NB4 (cell line): ENCODE measurements around the gene NCAPH2.

ENCODE experiments used
- DNase-seq: peaks from one replicate; pipeline ENCODE4 v3.0.0; 2010; ENCODE audit warnings: low read depth
- H3K4me3 ChIP-seq: one replicate; pipeline ENCODE4 v1.5.1; 2011; ENCODE audit warnings: mild to moderate bottlenecking, low read depth, low read length, moderate library complexity
- MAX ChIP-seq: IDR thresholded peaks from 2 replicates; pipeline ENCODE4 v1.6.1; 2011; ENCODE audit warnings: low read depth, low read length
- MYC ChIP-seq: IDR thresholded peaks from 2 replicates; pipeline ENCODE4 v1.6.1; 2011; ENCODE audit warnings: low read depth, low read length
- POLR2A ChIP-seq: IDR thresholded peaks from 2 replicates; pipeline ENCODE4 v1.6.1; 2011; ENCODE audit warnings: mild to moderate bottlenecking; ENCODE audit not compliant: insufficient read length; ENCODE audit errors: extremely low read depth
- TF ChIP-seq, protein P1 (sequence below): IDR thresholded peaks from one replicate; pipeline ENCODE4 v1.5.1; 2012; ENCODE audit warnings: low read depth, low read length

Gene NCAPH2

DNA sequence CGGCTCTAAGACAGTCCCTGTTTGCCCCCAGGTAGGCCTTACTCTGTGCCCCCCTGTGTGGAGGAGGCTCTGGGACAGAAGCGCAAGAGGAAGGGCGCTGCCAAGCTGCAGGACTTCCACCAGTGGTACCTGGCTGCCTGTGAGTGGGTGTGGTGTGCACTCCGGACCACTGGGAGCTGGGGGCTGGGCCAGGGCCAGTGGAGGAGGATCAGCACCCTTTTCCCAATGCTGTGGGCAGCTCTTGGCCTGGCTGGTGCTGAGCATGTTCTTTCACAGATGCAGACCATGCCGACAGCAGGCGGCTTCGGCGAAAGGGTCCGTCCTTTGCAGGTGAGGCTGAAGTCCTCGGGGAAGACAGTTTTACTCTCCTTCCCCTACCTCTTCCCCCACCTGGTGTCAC is 13.7 kb downstream of the NCAPH2 start:
- DNase-seq = no peak
- TF ChIP-seq POLR2A (no peak), MYC (no peak), MAX (no peak)
- TF ChIP-seq, protein P1, sequence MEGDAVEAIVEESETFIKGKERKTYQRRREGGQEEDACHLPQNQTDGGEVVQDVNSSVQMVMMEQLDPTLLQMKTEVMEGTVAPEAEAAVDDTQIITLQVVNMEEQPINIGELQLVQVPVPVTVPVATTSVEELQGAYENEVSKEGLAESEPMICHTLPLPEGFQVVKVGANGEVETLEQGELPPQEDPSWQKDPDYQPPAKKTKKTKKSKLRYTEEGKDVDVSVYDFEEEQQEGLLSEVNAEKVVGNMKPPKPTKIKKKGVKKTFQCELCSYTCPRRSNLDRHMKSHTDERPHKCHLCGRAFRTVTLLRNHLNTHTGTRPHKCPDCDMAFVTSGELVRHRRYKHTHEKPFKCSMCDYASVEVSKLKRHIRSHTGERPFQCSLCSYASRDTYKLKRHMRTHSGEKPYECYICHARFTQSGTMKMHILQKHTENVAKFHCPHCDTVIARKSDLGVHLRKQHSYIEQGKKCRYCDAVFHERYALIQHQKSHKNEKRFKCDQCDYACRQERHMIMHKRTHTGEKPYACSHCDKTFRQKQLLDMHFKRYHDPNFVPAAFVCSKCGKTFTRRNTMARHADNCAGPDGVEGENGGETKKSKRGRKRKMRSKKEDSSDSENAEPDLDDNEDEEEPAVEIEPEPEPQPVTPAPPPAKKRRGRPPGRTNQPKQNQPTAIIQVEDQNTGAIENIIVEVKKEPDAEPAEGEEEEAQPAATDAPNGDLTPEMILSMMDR = no peak
- H3K4me3 ChIP-seq = no peak overlapping the region

GRCh38 chr22:50522208-50522805 is 14.3 kb downstream of the NCAPH2 start:
- TF ChIP-seq, protein P1 = no peak
- TF ChIP-seq POLR2A (no peak), MYC (no peak), MAX (no peak)
- no peak for DNase-seq
- no peak overlapping the region for H3K4me3 ChIP-seq

- no peak for TF ChIP-seq MYC
- TF ChIP-seq MAX = no peak
- TF ChIP-seq, protein P1 = no peak
- TF ChIP-seq POLR2A = no peak
- no peak for DNase-seq
- no peak overlapping the region for H3K4me3 ChIP-seq
Observed at GRCh38 chr22:50522806-50523438, 14.9 kb downstream of the NCAPH2 start.

- no peak overlapping the region for H3K4me3 ChIP-seq
- no peak for DNase-seq
- TF ChIP-seq MYC = no peak
Observed at GRCh38 chr22:50523458-50523805, 15.4 kb downstream of the NCAPH2 start.

- TF ChIP-seq POLR2A (no peak), MAX (no peak), MYC (no peak)
- TF ChIP-seq, protein P1 = no peak
- peak overlapping the region; percentile 74 for H3K4me3 ChIP-seq
- DNase-seq = no peak
Observed at GRCh38 chr22:50523806-50524675, 16.0 kb downstream of the NCAPH2 start.

DNA sequence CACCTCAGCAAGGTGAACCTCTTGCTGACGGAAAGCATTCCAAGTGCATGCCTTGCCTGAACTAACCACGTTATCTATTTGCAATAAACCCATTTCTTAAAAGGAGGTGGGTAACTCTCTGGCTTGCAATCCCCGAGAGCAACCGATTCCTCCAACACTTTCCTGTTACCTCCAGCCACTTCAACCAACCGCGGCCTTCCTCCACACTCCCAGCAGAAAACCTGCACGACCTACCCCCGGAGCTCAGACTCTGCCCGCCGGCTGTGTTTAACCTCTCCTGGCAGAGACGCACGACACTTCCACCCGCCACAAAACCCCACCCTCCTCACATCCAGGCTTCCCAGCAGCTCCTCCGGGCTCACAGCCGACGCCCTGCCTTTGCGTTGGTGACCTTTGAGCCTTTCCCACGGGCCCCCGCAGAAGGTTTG is 16.7 kb downstream of the NCAPH2 start:
- TF ChIP-seq MAX = no peak
- no peak for TF ChIP-seq MYC
- TF ChIP-seq POLR2A = no peak
- TF ChIP-seq, protein P1 = no peak
- peak; percentile 58 for DNase-seq

More for the DNA sequence above, 16.7 kb downstream of the NCAPH2 start:
- peak overlapping the region; percentile 74 for H3K4me3 ChIP-seq
